SU-DHL-6 (cell line): Measurements from ENCODE around the gene C1QTNF8.

ENCODE experiments used
- H2AFZ ChIP-seq: fragments of 200-600 bp; sonication (generic); 2 replicates; pipeline ENCODE4 v1.6.1; 2014; ENCODE audit warnings: low read depth, mild to moderate bottlenecking, moderate library complexity, mixed read lengths, antibody characterized with exemption, low read length; ENCODE audit not compliant: severe bottlenecking
- H3F3A ChIP-seq: fragments of 200-600 bp; shearing (Covaris generic); 2 replicates; pipeline ENCODE4 v1.6.0; 2016; ENCODE audit warnings: antibody characterized with exemption, mild to moderate bottlenecking; ENCODE audit not compliant: insufficient read depth
- H3K27ac ChIP-seq: fragments of 200-600 bp; sonication (generic); 2 replicates; pipeline ENCODE4 v1.5.1; 2016; ENCODE audit warnings: low read depth, mild to moderate bottlenecking, low read length, moderate library complexity, mixed read lengths
- H3K27me3 ChIP-seq: fragments of 200-600 bp; sonication (generic), shearing (Covaris generic); 2 replicates; pipeline ENCODE4 v1.6.0; 2014; ENCODE audit warnings: mild to moderate bottlenecking, low read length
- H3K36me3 ChIP-seq: fragments of 200-600 bp; sonication (generic); 2 replicates; pipeline ENCODE4 v1.6.1; 2014; ENCODE audit warnings: mild to moderate bottlenecking, low read length, mixed read lengths
- H3K4me2 ChIP-seq: fragments of 300-600, 200-600 bp; shearing (Covaris generic), sonication (generic); 2 replicates; pipeline ENCODE4 v1.6.0; 2014; ENCODE audit warnings: low read length, low read depth, mild to moderate bottlenecking; ENCODE audit not compliant: poor library complexity, severe bottlenecking
- H3K4me3 ChIP-seq: fragments of 200-600 bp; sonication (generic); 2 replicates; pipeline ENCODE4 v1.5.1; 2014; ENCODE audit warnings: antibody characterized with exemption, low read length, mild to moderate bottlenecking, mixed read lengths; ENCODE audit not compliant: insufficient read depth, poor library complexity, severe bottlenecking
- H3K79me2 ChIP-seq: fragments of 200-600 bp; sonication (generic); 2 replicates; pipeline ENCODE4 v1.6.1; 2014; ENCODE audit warnings: mild to moderate bottlenecking, low read length, moderate library complexity; ENCODE audit not compliant: insufficient read depth
- H3K9ac ChIP-seq: fragments of 200-600 bp; sonication (generic); 2 replicates; pipeline ENCODE4 v1.7.0; 2014; ENCODE audit warnings: mild to moderate bottlenecking, low read length
- H3K9me2 ChIP-seq: fragments of 200-600 bp; sonication (generic); replicated peaks from 2 replicates; pipeline ENCODE4 v1.6.1; 2014; ENCODE audit warnings: low read length; ENCODE audit not compliant: insufficient read depth
- H3K9me3 ChIP-seq: fragments of 200-600 bp; sonication (generic); 2 replicates; pipeline ENCODE4 v1.6.1; 2014; ENCODE audit warnings: low read length, mixed read lengths; ENCODE audit not compliant: insufficient read depth
- H4K20me1 ChIP-seq: fragments of 200-600 bp; sonication (generic); 2 replicates; pipeline ENCODE4 v1.6.1; 2014; ENCODE audit warnings: low read depth, mild to moderate bottlenecking, antibody characterized with exemption, low read length, moderate library complexity, mixed read lengths
- EZH2phosphoT487 ChIP-seq: fragments of 200-600 bp; sonication (generic), shearing (Covaris generic); conservative IDR thresholded peaks from 2 replicates; pipeline ENCODE4 v1.6.1; 2018; ENCODE audit warnings: mild to moderate bottlenecking, antibody characterized with exemption, low read length, moderate library complexity, mixed read lengths
- TF ChIP-seq, protein P1 (sequence below): fragments of 200-600 bp; sonication (generic); IDR thresholded peaks from one replicate; pipeline ENCODE4 v1.5.1; 2017; ENCODE audit warnings: antibody characterized with exemption, mild to moderate bottlenecking, low read length, moderate library complexity; ENCODE audit not compliant: insufficient read depth, poor library complexity, severe bottlenecking

The C1QTNF8 gene

DNA sequence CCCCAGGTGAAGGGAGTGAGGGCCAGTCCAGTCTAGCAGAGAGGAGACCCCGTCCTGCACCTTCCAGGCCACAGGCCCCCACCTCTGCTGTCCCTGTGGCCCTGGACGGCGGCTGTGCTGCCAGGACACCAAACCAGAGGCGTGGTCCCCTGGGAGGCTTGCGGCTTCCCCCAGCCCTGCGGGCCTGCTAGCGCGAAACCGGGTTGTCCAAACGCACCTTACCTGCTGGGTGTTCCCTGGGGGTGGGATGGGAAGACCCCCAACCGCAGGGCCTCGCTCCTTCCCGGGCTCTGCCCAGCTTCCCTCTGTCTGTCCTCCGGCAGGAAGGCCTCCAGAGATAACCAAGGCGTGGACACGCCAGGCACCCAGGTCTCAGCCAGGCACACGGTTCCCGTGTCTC is 37.2 kb upstream of the C1QTNF8 start:
- Histone ChIP-seq H3K9me3 (no peaks in the 10 kb centered on the region), H3K4me3 (no peak overlapping the region), H2AFZ (no peak overlapping the region), H3K4me2 (no peak overlapping the region), H3K27me3 (no peaks in the 10 kb centered on the region), H3F3A (no peaks in the 10 kb centered on the region), H4K20me1 (no peaks in the 10 kb centered on the region), H3K27ac (no peak overlapping the region), H3K9ac (no peak overlapping the region), H3K9me2 (no peaks in the 10 kb centered on the region), H3K79me2 (no peaks in the 10 kb centered on the region), H3K36me3 (no peaks in the 10 kb centered on the region)
- TF ChIP-seq, protein P1, sequence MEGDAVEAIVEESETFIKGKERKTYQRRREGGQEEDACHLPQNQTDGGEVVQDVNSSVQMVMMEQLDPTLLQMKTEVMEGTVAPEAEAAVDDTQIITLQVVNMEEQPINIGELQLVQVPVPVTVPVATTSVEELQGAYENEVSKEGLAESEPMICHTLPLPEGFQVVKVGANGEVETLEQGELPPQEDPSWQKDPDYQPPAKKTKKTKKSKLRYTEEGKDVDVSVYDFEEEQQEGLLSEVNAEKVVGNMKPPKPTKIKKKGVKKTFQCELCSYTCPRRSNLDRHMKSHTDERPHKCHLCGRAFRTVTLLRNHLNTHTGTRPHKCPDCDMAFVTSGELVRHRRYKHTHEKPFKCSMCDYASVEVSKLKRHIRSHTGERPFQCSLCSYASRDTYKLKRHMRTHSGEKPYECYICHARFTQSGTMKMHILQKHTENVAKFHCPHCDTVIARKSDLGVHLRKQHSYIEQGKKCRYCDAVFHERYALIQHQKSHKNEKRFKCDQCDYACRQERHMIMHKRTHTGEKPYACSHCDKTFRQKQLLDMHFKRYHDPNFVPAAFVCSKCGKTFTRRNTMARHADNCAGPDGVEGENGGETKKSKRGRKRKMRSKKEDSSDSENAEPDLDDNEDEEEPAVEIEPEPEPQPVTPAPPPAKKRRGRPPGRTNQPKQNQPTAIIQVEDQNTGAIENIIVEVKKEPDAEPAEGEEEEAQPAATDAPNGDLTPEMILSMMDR: no peak
- no peak for TF ChIP-seq EZH2phosphoT487

DNA sequence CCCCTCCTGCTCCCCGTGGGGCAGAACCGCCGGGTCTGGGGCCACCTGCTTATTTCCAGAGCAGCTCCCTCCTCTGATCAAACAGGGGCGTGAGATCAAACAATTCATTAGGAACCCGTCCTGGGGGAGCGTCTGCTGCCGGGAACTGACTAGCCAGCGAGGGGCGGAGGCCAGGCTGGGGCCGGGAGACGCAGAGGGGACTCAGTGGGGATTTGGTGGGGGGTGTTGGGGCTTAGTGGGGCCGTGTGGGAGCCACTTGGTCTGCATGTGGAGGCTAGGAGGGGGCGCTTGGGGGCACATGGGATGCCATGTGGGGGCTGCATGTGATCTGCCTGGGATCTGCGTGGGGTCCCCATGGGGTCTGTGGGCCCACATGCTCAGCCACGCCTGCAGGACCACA is 36.4 kb upstream of the C1QTNF8 start:
- H3K4me3 ChIP-seq: no peak overlapping the region
- TF ChIP-seq EZH2phosphoT487: no peak
- TF ChIP-seq, protein P1: no peak
- H3K9ac ChIP-seq: no peak overlapping the region
- no peaks in the 10 kb centered on the region for H3K9me2 ChIP-seq
- H3K27ac ChIP-seq: no peak overlapping the region
- no peaks in the 10 kb centered on the region for H4K20me1 ChIP-seq
- H3K79me2 ChIP-seq: no peaks in the 10 kb centered on the region
- no peaks in the 10 kb centered on the region for H3K27me3 ChIP-seq
- H2AFZ ChIP-seq: no peak overlapping the region
- no peaks in the 10 kb centered on the region for H3F3A ChIP-seq
- no peaks in the 10 kb centered on the region for H3K36me3 ChIP-seq
- no peaks in the 10 kb centered on the region for H3K9me3 ChIP-seq
- no peak overlapping the region for H3K4me2 ChIP-seq

DNA sequence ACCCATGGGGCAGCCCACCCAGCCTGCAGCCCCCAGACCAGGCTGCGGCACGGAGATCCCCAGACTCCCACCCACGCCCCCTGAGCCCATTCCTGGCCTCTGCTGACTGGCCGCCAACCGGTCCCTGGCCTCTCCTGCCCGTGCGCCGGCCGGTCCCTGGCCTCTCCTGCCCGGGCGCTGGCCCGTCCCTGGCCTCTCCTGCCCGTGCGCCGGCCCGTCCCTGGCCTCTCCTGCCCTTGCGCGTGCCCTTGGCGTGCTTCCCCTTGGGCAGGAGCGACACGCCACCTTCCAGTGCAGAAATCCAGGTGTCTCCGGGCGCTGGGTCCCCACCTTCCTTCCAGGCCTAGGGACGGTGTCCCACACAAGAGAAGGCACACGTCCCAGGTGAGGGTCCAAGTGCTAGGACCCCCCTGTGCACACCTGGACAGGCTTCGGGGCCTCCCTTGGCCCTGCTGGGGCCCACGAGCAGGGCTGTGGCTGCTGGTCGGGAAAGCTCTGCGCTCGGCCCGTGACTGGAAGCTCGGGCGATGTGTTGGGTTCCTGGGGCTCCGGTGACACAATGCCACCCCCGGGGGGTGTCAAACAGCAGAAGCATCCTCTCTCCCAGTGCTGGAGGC is 35.4 kb upstream of the C1QTNF8 start:
- Histone ChIP-seq H2AFZ (no peak overlapping the region), H3K9me2 (no peaks in the 10 kb centered on the region), H3F3A (no peaks in the 10 kb centered on the region), H3K9me3 (no peaks in the 10 kb centered on the region), H4K20me1 (no peaks in the 10 kb centered on the region), H3K27me3 (no peaks in the 10 kb centered on the region), H3K4me3 (no peak overlapping the region), H3K27ac (no peak overlapping the region), H3K36me3 (no peaks in the 10 kb centered on the region), H3K9ac (no peak overlapping the region), H3K79me2 (no peaks in the 10 kb centered on the region), H3K4me2 (no peak overlapping the region)
- TF ChIP-seq EZH2phosphoT487: no peak
- TF ChIP-seq, protein P1: no peak
